ENCODE data around the gene AMOTL2. TPM values are rescaled to one million over a fixed set of nuclear protein-coding genes. Genes with fewer than 3 reads are reported as not detected.

AMOTL2 gene
- total and polyA plus RNA-seq, 10 of the 15 experiments (the other 5 are each of a cell fraction or from before 2014, with no cell fraction given), result 0.20 to 0.33 TPM; not detected in 8

GRCh38 chr3:134423153-134423552 is 48.9 kb upstream of the AMOTL2 start (continued):
- no peak for TF ChIP-seq ZBTB4 (CRISPR knock-in tag; IDR thresholded peaks at IDR 0.05)
- TF ChIP-seq SMAD5 (IDR thresholded peaks at IDR 0.05; ENCODE audit: low read depth), result no peak
- no peak for TF ChIP-seq HDAC6 (IDR thresholded peaks at IDR 0.05; ENCODE audit: unreplicated experiment)
- no peak for TF ChIP-seq ATF7 (IDR thresholded peaks at IDR 0.05; ENCODE audit: low read depth)
- TF ChIP-seq BCLAF1 (IDR thresholded peaks at IDR 0.05), result no peak

- H3K9ac ChIP-seq (ENCODE audit: control insufficient read depth, insufficient read depth, low read length), result no peak overlapping the region
- in situ Hi-C loops (cut with MboI) (no loop called here), intact Hi-C loops (cut with micrococcal nuclease; ENCODE audit: unreplicated experiment) (no loop called here)
- TF ChIP-seq FOXM1 (IDR thresholded peaks at IDR 0.05; ENCODE audit: low read depth, low read length), result no peak
- TF ChIP-seq ZSCAN29 (IDR thresholded peaks at IDR 0.05), result no peak
- no peak for TF ChIP-seq MTA3 (IDR thresholded peaks at IDR 0.05; ENCODE audit: borderline replicate concordance, low read length)
- H2AFZ ChIP-seq (ENCODE audit: control insufficient read depth, low read depth, low read length), result no peak overlapping the region
- no peaks in the 10 kb centered on the region for H3K27me3 ChIP-seq (replicated peaks in 1 of 2; ENCODE audit: control insufficient read depth in 2 of 2, insufficient read depth in 2 of 2, low read length in 1 of 2)
- ChIA-PET SMC1A (ENCODE audit: uncharacterized antibody, unreplicated experiment) (no interaction called here), RAD21 (ENCODE audit: unreplicated experiment) (no interaction called here), CTCF (no interaction called here), POLR2A (interaction anchor here (0.6 kb wide), 1 partner anchor 37 kb away, joined by 4 read pairs; no protein-coding TSS in a partner anchor)
- no peak overlapping the region for H3K27ac ChIP-seq (ENCODE audit: control insufficient read depth, insufficient read depth)
- no peaks in the 10 kb centered on the region for H3K79me2 ChIP-seq (ENCODE audit: control insufficient read depth, insufficient read depth, low read length)
- H3K4me2 ChIP-seq (ENCODE audit: control insufficient read depth, insufficient read depth), result no peak overlapping the region
- H4K20me1 ChIP-seq (ENCODE audit: control insufficient read depth, insufficient read depth), result no peaks in the 10 kb centered on the region
- WGBS (ENCODE audit: insufficient coverage, insufficient replicate concordance, low lambda C conversion rate, missing lambda C conversion rate), result 29% methylated on average over 5 of the region's 5 CpGs
- no peak for DNase-seq (ENCODE audit: low read depth, low spot score)
- H3K4me1 ChIP-seq (ENCODE audit: control insufficient read depth, insufficient read depth, low read length), result no peaks in the 10 kb centered on the region
- H3K9me3 ChIP-seq (replicated peaks; ENCODE audit: control insufficient read depth, insufficient read depth, low read length), result no peaks in the 10 kb centered on the region
- no peaks in the 10 kb centered on the region for H3K36me3 ChIP-seq (ENCODE audit: control insufficient read depth in 2 of 2, insufficient read depth in 2 of 2, low read length in 1 of 2)
- no peak for FAIRE-seq
- H3K4me3 ChIP-seq, result no peak overlapping the region
- ATAC-seq, result no peak
- BruUV-seq (replicated peaks), result no TSS peak
Measured at GRCh38 chr3:134419960-134420321, 45.7 kb upstream of the AMOTL2 start.
